Epithelial cell of proximal tubule (primary cell): ENCODE results near the gene POLE. TPM values are rescaled to one million over a fixed set of nuclear protein-coding genes. Genes with fewer than 3 reads are reported as not detected.

Source experiments
- DNase-seq: peaks from one replicate; pipeline ENCODE4 v3.0.0-alpha.2; 2011; ENCODE audit warnings: low read depth
- H3K4me3 ChIP-seq: 2 replicates; pipeline ENCODE4 v1.5.1; 2011; ENCODE audit warnings: low read depth, mild to moderate bottlenecking, low read length
- CTCF ChIP-seq: conservative IDR thresholded peaks from 2 replicates; pipeline ENCODE4 v1.5.1; 2012; ENCODE audit warnings: low read depth, mild to moderate bottlenecking, low read length
- total RNA-seq: library from RNA; depleted of rRNA; stranded (reverse); fragments of >200 nt; gene quantifications from 2 replicates; pipeline ENCODE4 v1.2.3, GENCODE V29; 2015

Gene POLE
- total RNA-seq, 1 donor from 2014 or later = 37.9 TPM

GRCh38 chr12:132605892-132606291 is 81.2 kb downstream of the POLE start:
- TF ChIP-seq CTCF = no peak
- no peak for DNase-seq

GRCh38 chr12:132604668-132605441 is 82.3 kb downstream of the POLE start:
- no peak for TF ChIP-seq CTCF

More at GRCh38 chr12:132605892-132606291, 81.2 kb downstream of the POLE start:
- H3K4me3 ChIP-seq = no peak overlapping the region

GRCh38 chr12:132604151-132604618 is 83.0 kb downstream of the POLE start:
- TF ChIP-seq CTCF = no peak
- DNase-seq = no peak
- peak overlapping the region; percentile 23 for H3K4me3 ChIP-seq

More at GRCh38 chr12:132604668-132605441, 82.3 kb downstream of the POLE start:
- no peak overlapping the region for H3K4me3 ChIP-seq
- DNase-seq = no peak

GRCh38 chr12:132603240-132604150 is 83.6 kb downstream of the POLE start:
- DNase-seq = no peak
- H3K4me3 ChIP-seq = peak overlapping the region; percentile 23
- no peak for TF ChIP-seq CTCF

- DNase-seq = peak; percentile 42
- no peak overlapping the region for H3K4me3 ChIP-seq
- TF ChIP-seq CTCF = no peak
These were observed 84.4 kb downstream of the POLE start for GRCh38 chr12:132602572-132603239.

GRCh38 chr12:132601171-132601883 is 85.8 kb downstream of the POLE start:
- DNase-seq = no peak
- TF ChIP-seq CTCF = no peak
- peak overlapping the region; percentile 57 for H3K4me3 ChIP-seq
